ENCODE data around the gene PACRG.

DNA sequence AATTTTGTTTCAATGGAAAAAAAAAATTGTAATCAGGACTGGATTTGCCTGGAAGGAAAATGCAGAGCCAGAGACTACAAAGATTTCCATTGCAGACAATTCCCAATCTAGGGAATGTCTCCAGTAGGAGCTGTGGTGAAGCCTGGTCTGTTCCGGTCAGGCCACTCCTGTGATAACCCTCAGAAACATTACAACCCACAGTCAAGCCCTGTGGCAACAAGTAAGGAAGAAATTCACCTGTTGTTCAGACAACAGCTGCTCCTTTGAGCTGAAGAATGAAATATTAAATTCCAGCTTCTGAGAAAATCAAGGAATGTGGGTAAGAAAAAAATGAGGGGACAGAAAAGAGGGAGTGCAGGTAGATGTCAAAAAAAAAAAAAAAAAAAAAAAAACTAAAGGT is 8.2 kb upstream of the PACRG start:
- TF ChIP-seq, protein P1, sequence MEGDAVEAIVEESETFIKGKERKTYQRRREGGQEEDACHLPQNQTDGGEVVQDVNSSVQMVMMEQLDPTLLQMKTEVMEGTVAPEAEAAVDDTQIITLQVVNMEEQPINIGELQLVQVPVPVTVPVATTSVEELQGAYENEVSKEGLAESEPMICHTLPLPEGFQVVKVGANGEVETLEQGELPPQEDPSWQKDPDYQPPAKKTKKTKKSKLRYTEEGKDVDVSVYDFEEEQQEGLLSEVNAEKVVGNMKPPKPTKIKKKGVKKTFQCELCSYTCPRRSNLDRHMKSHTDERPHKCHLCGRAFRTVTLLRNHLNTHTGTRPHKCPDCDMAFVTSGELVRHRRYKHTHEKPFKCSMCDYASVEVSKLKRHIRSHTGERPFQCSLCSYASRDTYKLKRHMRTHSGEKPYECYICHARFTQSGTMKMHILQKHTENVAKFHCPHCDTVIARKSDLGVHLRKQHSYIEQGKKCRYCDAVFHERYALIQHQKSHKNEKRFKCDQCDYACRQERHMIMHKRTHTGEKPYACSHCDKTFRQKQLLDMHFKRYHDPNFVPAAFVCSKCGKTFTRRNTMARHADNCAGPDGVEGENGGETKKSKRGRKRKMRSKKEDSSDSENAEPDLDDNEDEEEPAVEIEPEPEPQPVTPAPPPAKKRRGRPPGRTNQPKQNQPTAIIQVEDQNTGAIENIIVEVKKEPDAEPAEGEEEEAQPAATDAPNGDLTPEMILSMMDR (IDR thresholded peaks at IDR 0.05), result no peak
- no peak for TF ChIP-seq POLR2A (IDR thresholded peaks at IDR 0.05)
